GM21619 (cell line): Measurements from ENCODE around the gene USP35.
"Not testable (repeated sequence)": the region's sequence is repeated elsewhere in the genome, so short reads cannot be mapped to it uniquely, and the experiment has no call there.

Experiments used
- ATAC-seq: cut with Tn5 transposase; IDR thresholded peaks from one replicate; pipeline ENCODE4 v1.9.1; 2021; ENCODE audit not compliant: unreplicated experiment

USP35 gene

GRCh38 chr11:78213526-78214330 lies 25.0 kb downstream of the USP35 start:
- no peak for ATAC-seq

GRCh38 chr11:78214331-78215194 lies 25.8 kb downstream of the USP35 start:
- no peak for ATAC-seq

- no peak for ATAC-seq
These were observed 27.3 kb downstream of the USP35 start for GRCh38 chr11:78216021-78216420.

GRCh38 chr11:78216571-78217287 lies 28.0 kb downstream of the USP35 start:
- ATAC-seq, result no peak

- no peak for ATAC-seq
These were observed 29.2 kb downstream of the USP35 start for GRCh38 chr11:78217650-78218541.

- ATAC-seq, result no peak
These were observed 30.2 kb downstream of the USP35 start for GRCh38 chr11:78218707-78219492.

- no peak for ATAC-seq
These were observed 30.9 kb downstream of the USP35 start for GRCh38 chr11:78219493-78220217.

- no peak for ATAC-seq
These were observed 31.8 kb downstream of the USP35 start for GRCh38 chr11:78220218-78221157.

GRCh38 chr11:78221396-78222315 lies 32.9 kb downstream of the USP35 start:
- no peak for ATAC-seq

- ATAC-seq, result not testable (repeated sequence)
These were observed 34.0 kb downstream of the USP35 start for GRCh38 chr11:78222726-78223125.

- peak; percentile 76 for ATAC-seq
These were observed 34.7 kb downstream of the USP35 start for GRCh38 chr11:78223320-78223954.

- ATAC-seq, result no peak
These were observed 35.8 kb downstream of the USP35 start for GRCh38 chr11:78224506-78224905.

GRCh38 chr11:78224906-78225420 lies 36.2 kb downstream of the USP35 start:
- ATAC-seq, result no peak

- no peak for ATAC-seq
These were observed 38.3 kb downstream of the USP35 start for GRCh38 chr11:78226684-78227680.

GRCh38 chr11:78227921-78228320 lies 39.2 kb downstream of the USP35 start:
- ATAC-seq, result no peak
